Ureter (tissue), 1 donor: ENCODE data around the gene FOXP1. TPM values are rescaled to one million over a fixed set of nuclear protein-coding genes. Genes with fewer than 3 reads are reported as not detected.

Experiments used
- DNase-seq: peaks from one replicate; pipeline ENCODE4 v3.0.0-alpha.2; 2020; ENCODE audit warnings: low spot score
- total RNA-seq: library from RNA; stranded (reverse); gene quantifications from one replicate; pipeline ENCODE4 v1.2.4, GENCODE V29; 2023
- donor health status: DM: yes; HTN: yes; CAD: no.

The FOXP1 gene
- total RNA-seq, 1 donor from 2014 or later = 179 TPM

DNA sequence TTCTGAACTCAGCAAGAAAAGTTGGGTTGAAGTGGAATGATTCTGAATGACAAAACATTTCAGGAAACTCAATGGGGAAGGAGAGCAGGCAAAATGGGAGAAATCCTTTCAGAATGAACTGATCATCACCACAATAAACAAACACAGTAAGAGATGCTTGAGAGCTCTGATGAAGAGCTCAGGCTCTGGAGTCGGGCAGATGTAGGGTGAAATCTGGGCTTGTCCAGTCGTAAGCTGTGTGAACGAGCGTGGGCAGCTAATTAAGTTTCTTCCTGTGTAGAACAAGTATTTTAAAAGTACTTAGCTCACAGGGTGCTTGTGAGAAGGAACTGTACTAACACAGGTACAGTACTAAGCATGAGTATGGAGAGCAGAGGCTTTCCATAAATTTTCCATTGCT, 406.2 kb downstream of the FOXP1 start:
- DNase-seq = no peak

DNA sequence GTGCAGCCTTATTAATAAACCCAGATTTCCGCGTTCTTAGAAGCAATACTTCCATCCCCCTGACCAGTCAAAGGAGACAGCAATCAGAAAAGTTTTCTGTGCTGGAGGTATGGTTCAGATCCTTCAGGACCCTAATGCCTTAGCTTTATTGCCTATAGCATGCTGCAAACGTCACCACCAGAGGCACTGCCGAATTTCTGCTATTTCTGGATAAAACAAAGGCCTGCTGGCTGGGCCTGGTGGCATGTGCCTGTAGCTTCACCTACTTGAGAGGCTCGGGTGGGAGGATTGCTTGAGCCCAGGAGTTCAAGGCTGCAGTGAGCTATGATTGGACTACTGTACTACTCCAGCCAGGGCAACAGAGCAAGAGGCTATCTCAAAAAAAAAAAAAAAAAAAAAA, 407.2 kb downstream of the FOXP1 start:
- no peak for DNase-seq

- DNase-seq = no peak
Measured at GRCh38 chr3:71175691-71176365, 407.7 kb downstream of the FOXP1 start.

DNA sequence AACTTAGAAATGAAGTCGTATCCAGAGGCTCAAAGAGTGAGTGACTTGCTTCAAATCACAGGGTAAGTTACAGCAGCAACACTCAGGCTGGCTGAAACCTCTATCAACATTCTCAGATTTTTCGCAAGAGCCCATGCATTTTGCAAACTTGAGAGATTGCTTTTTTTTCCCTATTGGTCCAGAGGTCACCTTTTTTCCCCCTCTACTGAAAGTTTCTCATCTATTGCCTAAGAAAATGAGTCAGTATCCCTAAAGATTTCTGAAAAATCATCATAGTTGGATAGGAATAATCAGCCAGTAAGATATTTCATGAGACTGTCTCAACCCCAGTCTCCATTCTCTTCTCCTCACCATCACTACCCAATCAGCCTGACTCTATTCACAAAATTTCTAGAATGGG, 410.6 kb downstream of the FOXP1 start:
- no peak for DNase-seq

DNA sequence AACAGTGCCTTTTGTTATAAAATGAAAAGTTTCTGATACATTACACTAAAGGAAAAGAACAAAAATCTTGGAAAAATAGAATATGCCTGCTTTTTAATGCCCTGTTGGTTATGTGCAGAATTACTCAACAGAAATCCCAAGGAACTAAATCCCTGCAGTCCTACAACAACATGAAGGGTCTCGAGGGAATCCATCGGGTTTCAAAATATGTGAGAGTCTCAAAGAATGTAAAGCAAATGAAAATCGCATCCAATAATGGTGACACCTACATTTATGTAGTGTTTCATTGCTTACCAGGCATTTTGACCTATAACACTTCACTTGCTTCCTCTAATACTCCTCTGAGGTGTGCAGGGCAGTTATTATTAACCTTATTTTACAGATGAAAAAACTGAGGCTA, 411.3 kb downstream of the FOXP1 start:
- DNase-seq = no peak

DNA sequence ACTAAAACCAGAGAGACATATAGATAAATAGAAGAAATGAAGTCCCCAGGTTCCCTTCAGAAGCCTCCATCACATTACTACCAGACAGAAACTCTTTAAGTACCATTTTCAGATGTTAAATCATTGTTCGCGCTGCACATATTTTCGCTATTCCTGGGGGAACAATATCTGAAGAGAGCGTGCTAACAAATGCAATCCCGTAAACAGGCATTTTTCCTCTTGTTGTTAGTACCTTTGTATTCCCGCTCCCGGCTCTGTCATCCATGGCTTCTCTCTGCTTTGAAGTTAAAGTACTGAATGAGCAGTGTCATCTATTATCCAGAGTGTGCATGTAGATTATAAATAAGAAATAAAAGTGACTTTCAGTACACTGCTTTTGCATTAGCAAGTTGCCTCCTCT, 412.3 kb downstream of the FOXP1 start:
- no peak for DNase-seq

- no peak for DNase-seq
Measured at GRCh38 chr3:71168880-71169411, 414.6 kb downstream of the FOXP1 start.

DNA sequence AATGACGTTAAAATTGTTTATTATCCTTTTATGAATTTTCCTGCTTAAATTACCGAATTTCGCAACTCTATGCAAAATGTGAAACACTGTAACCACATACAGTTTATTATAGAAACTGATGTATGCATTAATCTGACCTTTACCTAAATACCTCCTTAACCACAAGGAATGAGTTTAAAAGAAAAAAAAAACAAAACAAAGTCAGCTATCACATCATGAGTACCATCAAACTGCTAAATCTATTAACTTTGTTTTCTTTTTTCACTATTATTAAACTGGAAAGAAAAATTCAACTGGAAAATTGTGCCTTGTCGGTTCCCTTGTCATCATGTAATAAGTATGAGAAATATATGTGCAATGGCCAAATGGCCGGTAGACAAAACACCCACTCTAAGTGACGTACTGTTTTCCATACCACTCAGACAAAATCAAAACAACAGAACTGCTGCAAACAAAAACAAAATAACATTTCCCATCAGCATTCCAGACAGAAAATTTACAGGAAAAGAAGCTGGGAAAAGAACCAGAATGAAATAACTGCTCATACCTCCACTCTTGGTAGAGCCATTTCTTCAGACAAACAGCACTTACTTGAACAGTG, 415.3 kb downstream of the FOXP1 start:
- no peak for DNase-seq

DNA sequence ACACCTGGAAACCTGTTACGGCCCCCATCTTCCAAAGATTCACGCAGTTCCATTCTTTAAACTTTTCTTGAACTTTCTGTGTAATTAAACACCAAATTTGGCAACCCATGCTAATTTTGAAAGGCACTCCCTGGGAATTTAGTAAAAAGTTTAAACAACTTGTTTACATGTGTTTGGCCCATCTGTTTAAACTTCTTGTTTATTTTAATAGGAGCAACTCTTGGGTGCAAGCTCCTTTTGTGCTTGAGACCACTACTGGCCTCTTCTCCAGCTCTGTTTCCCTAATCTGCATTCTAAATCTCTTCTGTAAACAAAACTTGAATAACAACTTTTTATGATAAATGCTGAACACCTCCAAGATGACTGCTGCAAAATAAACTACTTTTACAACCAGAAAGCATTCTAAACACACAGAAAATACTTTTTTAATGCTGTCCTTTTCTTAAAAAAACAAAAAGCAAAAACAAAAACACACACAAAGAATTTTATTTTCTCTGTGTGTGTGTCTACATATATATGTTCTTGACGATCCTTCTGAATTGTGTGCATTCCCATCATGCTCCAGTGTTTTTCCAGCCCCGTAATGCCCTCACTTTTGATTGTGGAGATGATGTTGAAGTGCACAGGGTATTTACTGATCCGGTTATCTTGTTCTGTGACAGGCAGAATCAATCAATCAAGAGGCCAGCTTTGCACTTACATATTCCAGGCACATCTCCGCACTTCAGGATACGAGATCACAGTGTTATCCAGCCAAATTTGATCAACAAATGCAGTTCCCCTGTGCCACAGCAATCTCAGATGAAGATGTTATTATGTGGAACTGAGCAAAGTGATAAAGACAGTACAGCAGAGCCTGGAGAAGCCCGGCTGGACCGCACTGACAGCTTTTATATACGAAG, 416.9 kb downstream of the FOXP1 start:
- no peak for DNase-seq

DNA sequence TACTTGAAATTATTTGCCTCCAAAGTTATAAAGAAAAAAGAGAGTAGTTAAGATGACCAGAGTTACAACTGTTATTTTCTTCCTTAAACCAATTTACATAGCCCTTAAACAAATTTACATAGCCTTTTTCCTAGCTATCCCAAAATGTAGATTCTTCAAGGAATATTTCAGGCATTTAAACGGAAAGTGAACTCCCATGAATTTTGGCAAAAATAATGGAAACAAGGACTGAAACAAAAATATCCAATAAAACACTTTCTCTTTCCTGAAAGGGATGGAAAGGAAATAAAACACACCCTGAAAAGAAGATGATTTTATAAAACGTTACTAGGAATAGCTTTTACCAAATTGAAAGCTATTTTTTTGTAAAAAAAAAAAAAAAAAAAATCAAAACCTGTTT, 418.6 kb downstream of the FOXP1 start:
- no peak for DNase-seq

DNA sequence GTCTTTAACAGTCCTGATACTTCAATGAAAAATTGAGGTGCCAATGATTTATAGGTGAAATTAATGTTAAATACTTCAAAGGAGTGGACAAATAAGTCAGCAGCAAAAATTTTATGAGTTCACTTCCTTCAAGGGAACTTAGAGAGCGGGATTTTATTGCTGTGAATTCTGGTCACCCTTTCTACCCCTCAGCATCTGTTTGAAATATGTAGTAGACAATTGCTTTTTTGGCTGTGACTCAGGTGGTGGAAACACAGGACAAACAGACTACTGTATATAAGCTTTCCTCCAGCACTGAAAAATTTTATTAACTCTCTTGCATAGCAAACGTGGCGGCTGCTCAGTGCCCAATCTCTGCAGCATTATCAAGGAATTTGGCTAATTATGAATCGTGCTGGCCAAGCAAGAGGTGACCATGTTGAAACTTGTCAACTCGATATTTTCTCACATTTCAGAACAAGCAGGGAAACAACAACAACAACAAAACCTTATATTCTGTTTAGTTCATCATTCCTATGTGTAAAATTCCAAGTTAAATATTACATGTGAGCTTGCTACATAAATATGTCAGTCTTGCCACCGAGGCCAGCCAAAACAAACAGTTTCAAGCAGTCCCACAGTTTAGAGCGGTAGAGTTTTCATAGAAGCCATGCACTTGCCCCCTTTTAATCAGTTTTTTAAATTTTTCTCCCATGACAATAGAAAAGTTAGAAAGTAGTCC, 420.2 kb downstream of the FOXP1 start:
- no peak for DNase-seq

DNA sequence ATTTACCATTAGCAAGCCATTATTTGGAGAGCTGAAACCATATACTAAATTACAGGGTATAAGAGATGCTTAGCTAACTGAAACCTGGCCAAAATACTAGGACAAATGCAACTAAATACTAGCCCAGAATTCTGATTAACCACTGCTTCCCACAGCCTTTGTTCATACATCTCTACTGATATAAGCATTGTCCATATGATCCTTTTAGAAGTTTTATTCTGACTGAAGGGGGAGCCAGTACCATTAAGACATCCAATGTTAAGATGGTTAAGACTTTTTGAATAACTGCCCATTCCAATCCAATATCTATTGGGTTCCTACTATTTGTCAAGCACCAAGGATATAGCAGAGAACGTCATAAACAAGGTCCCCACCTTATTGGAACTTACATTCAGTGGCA, 421.3 kb downstream of the FOXP1 start:
- no peak for DNase-seq

DNA sequence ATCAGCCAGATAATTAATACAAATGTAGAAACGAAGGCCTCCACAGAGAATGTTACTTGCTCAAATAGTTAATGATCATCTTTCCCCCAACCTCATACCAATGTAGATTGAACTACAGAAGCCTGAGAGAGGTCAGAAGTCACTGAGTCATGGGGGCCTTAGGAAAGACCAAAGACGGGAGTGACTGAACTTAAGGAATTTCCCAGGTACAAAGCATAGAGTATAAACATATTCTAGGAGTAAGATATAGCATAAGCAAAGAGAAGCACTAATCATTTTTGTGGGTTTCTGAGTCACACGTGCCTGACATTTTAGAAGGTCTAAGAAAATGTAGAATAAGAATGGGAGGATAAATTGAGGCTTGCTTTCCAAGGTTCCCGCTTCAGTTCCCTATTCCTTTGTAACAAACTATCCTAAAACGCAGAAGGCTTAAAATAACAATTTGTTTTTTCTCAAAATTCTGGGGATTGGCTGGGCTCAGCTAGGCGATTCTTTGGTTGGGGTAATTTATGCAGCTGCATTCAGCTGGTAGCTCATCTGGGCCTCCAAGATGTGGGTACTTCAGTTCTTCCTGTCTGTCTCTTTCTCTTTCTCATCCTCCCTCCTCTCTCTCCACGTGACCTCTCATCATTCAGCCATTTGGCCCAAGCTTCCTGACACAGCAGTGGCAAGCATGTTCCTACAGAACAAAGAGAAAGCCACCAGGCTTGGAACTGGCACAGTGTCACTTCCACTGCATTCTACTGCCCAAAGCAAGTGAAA, 422.6 kb downstream of the FOXP1 start:
- DNase-seq = no peak

DNA sequence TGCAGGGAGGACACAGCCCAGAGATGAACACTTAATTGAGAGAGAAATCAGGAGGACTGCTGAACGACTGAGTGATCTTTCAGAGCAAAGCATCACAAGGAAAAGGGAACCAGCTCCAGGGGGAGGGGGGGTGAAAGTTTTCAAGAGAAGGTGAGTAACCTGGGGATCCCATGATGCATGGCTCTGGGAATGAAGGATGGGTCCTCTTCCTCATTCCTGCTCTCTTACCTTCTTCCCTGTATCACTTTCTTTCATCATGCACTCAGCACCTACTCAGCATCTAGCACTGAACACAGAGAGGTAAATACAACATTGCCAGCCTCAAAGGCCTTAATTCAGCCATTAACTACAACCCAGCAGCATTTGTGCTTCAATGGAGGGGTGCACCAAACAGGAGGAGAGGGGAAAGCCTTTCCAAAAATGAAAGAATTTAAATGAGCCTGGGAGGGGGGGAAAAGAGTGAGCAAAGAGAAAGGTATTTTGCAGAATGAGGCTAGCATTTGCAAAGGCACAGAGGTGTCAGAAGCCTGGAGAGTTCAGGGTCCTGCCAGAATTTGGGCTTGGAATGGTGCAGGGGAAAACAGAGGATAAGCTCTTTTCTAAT, 427.4 kb downstream of the FOXP1 start:
- DNase-seq = no peak

DNA sequence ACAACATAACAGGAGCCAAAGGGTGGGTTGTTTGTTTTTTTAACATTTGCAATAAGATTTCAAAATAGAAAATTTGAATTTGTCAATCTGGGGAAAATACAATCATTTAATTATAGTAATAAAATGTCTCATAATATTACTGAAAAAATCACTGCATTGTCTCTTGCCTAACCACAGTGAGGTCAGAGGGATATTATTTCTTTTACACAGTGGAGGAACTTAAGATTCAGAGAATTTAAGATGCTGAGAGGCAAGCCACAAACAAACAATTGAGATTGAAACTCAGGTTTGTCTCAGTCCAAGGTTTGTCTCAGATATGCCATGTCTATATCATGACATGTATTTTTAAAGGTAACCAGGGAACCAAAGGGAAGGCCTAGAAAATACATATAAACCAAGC, 428.7 kb downstream of the FOXP1 start:
- DNase-seq = no peak

GRCh38 chr3:71153713-71154112, 429.8 kb downstream of the FOXP1 start:
- no peak for DNase-seq

- no peak for DNase-seq
Measured at GRCh38 chr3:71152892-71153265, 430.6 kb downstream of the FOXP1 start.

DNA sequence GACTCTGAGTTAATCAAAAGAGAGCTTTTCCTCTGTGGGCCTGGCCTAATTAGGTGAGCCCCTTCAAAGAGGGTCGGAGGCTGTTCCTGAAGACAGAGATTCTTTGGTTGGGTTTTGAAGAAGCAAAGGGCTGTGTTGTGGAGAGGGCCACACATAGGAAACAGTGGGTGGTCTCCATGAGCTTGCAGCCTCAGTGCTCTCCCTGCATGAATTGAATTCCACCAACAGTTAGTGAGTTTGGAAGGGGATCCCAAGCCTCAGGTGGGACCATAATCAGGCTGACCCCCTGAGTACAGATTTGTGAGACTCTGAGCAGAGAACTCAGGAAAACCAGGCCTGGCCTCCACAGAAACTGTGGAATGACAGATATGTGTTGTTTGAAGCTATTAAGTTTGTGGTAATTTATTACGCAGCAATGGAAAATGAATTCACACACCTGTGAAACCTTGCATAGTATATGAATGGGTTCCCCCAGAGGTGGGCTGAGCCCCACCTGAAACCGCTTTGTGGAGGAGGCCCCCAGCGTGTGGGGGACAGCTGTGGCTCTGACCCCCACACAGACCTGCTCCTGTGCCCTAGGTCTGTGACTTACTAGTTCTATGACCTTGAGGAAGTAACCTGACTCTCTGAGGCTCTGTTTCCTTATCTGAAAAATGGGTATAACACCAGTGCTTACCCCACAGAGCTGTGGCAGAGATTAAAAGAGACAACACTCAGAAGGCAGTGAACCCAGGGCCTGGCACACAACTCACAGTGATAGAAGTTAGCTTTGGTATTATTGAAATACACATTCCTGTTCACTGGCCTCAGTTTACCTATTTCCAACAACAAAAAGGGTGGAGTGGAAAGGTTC, 431.3 kb downstream of the FOXP1 start:
- no peak for DNase-seq

- DNase-seq = no peak
Measured at GRCh38 chr3:71149959-71150954, 433.3 kb downstream of the FOXP1 start.
